Transverse colon (tissue), 4 donors: Measurements from ENCODE around the gene UBXN10. TPM values are rescaled to one million over a fixed set of nuclear protein-coding genes. Genes with fewer than 3 reads are reported as not detected.

ENCODE experiments used
- DNase-seq: peaks from one replicate; pipeline ENCODE4 v3.0.0-alpha.2; 2019
- H3K27ac ChIP-seq, 4 donors: fragments of 200-600 bp; sonication (generic); 2 replicates each; pipeline ENCODE4 v1.5.1; 2016 to 2018; ENCODE audit warnings: inconsistent platforms in 4 of 4
- H3K27me3 ChIP-seq: fragments of 200-600 bp; sonication (generic); 2 replicates; pipeline ENCODE4 v1.5.1; 2017; ENCODE audit warnings: inconsistent platforms
- H3K36me3 ChIP-seq, 4 donors: fragments of 200-600 bp; sonication (generic); 2 replicates each; pipeline ENCODE4 v1.5.1; 2017 to 2019; ENCODE audit warnings: inconsistent platforms in 4 of 4
- H3K4me1 ChIP-seq, 4 donors: fragments of 200-600 bp; sonication (generic); 2 replicates each; pipeline ENCODE4 v1.5.1; 2017 to 2020; ENCODE audit warnings: inconsistent platforms in 4 of 4
- H3K4me3 ChIP-seq, 4 donors: fragments of 200-600 bp; sonication (generic); 1 replicate in 1 of 4; 2 replicates in 3 of 4; pipeline versions ENCODE4 v1.5.1 to v1.6.1; 2017 to 2019; ENCODE audit warnings: inconsistent platforms in 4 of 4
- H3K9me3 ChIP-seq, 2 donors: fragments of 200-600 bp; sonication (generic); 2 replicates each; pipeline ENCODE4 v1.5.1; 2017 to 2019; ENCODE audit warnings: inconsistent platforms in 2 of 2
- EP300 ChIP-seq: sonication (generic); formaldehyde crosslinking; IDR thresholded peaks from one replicate; pipeline ENCODE4 v1.6.1; 2017; ENCODE audit warnings: antibody characterized with exemption, low read depth
- POLR2A ChIP-seq: fragments of 450-650 bp; IDR thresholded peaks from one replicate; pipeline ENCODE4 v1.6.1; 2016; ENCODE audit warnings: antibody characterized with exemption, mild to moderate bottlenecking, moderate library complexity
- POLR2AphosphoS5 ChIP-seq, 3 donors: sonication (generic); formaldehyde crosslinking; IDR thresholded peaks; one replicate each; pipeline ENCODE4 v1.6.1; 2016; ENCODE audit warnings: antibody characterized with exemption in 3 of 3
- WGBS, 2 donors: methylation state at CpG; one replicate each; pipeline ENCODE4 v1.1.5; 2018; ENCODE audit warnings: low coverage in 1 of 2; 5-methylcytosine and 5-hydroxymethylcytosine counted together
- in situ Hi-C, 4 donors: fragments of 200-750 bp; cut with MboI; loops; one replicate each; pipeline versions ENCODE4 v1.15.0 to v1.15.1; 2017; ENCODE audit warnings: low sequenced_read_pairs in 3 of 4, low pct_ligation_motif_present in 1 of 4, low pct_unique_long_range_greater_than_20kb in 1 of 4
- intact Hi-C: fragments of 100-400 bp; cut with DNase I; formaldehyde crosslinking; loops from one replicate; pipeline ENCODE4 v1.15.1; 2023; ENCODE audit warnings: low total_unique reads
- total RNA-seq, 4 donors: library from RNA; depleted of rRNA; stranded (reverse); fragments of >200 nt; gene quantifications; one replicate each; pipeline ENCODE4 v1.1.0, GENCODE V29; 2016
- TF ChIP-seq, protein P1 (sequence below), 5 experiments: fragments of 200-600 bp in 3 of 5; fragments of 450-650 bp in 2 of 5; sonication (generic) in 3 of 5; IDR thresholded peaks; 1 replicate in 2 of 5; 2 replicates in 3 of 5; pipeline ENCODE4 v1.5.1; 2016 to 2017; ENCODE audit warnings: antibody characterized with exemption in 5 of 5, inconsistent platforms in 3 of 5, mild to moderate bottlenecking in 2 of 5, moderate library complexity in 1 of 5

UBXN10 gene
- total RNA-seq, 4 donors from 2014 or later, result 4.3 to 15.3 (median 5.8) TPM

- Histone ChIP-seq H3K4me1 (peaks cover 0 to 18% (median 12%) of the 10 kb centered on the region in 4 donors), H3K9me3 (no peaks in the 10 kb centered on the region), H3K27me3 (no peaks in the 10 kb centered on the region), H3K36me3 (no peaks in the 10 kb centered on the region), H3K4me3 (no peak overlapping the region), H3K27ac (no peak overlapping the region)
- 91% methylated on average over 8 of the region's 8 CpGs; no CpG with 5 or more reads in 1 of the 2 donors for WGBS, 2 donors
- no peak for DNase-seq
- TF ChIP-seq, protein P1, sequence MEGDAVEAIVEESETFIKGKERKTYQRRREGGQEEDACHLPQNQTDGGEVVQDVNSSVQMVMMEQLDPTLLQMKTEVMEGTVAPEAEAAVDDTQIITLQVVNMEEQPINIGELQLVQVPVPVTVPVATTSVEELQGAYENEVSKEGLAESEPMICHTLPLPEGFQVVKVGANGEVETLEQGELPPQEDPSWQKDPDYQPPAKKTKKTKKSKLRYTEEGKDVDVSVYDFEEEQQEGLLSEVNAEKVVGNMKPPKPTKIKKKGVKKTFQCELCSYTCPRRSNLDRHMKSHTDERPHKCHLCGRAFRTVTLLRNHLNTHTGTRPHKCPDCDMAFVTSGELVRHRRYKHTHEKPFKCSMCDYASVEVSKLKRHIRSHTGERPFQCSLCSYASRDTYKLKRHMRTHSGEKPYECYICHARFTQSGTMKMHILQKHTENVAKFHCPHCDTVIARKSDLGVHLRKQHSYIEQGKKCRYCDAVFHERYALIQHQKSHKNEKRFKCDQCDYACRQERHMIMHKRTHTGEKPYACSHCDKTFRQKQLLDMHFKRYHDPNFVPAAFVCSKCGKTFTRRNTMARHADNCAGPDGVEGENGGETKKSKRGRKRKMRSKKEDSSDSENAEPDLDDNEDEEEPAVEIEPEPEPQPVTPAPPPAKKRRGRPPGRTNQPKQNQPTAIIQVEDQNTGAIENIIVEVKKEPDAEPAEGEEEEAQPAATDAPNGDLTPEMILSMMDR (IDR thresholded peaks at IDR 0.05), result no peak
- in situ Hi-C loops, result loop anchor here (5.0 to 25.0 kb wide), 3 partner anchors 233 to 238 kb away; partner anchors contain the start of gene PLA2G2E (in 1 of the 4)
- intact Hi-C loops, result loop anchor here (5.0 kb wide), 1 partner anchor 233 kb away; no protein-coding TSS in a partner anchor
These were observed 35.6 kb upstream of the UBXN10 start for GRCh38 chr1:20150326-20150705.

DNA sequence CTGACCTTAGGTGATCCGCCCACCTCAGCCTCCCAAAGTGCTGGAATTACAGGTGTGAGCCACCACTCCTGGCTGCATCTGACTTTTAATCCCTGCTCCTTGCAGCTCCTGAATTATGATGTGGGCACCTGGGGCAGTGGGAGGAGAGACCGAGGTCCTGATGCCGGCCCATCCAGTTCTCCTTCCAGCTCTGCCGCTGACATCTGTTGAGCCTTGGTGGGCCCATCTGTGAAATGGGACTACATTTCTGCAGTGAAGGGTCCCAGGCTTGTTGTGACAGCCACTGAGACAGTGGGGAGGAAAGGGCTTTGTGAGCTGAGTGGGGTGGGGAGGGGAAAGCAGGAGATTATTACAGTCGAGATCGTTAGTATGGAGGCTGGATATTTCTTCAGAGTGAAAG lies 34.9 kb upstream of the UBXN10 start:
- no peak overlapping the region for H3K4me3 ChIP-seq
- H3K36me3 ChIP-seq, result no peaks in the 10 kb centered on the region
- H3K27me3 ChIP-seq, result no peaks in the 10 kb centered on the region
- no peak for DNase-seq
- no peak overlapping the region for H3K27ac ChIP-seq
- 84% methylated on average over 6 of the region's 6 CpGs; no CpG with 5 or more reads in 1 of the 2 donors for WGBS, 2 donors
- TF ChIP-seq POLR2AphosphoS5 (IDR thresholded peaks at IDR 0.05), result no peak
- TF ChIP-seq, protein P1 (IDR thresholded peaks at IDR 0.05), result no peak
- TF ChIP-seq POLR2A, result no peak
- TF ChIP-seq EP300, result no peak
- H3K4me1 ChIP-seq, result peaks cover 0 to 18% (median 12%) of the 10 kb centered on the region in 4 donors
- intact Hi-C loops (loop anchor here (5.0 kb wide), 1 partner anchor 234 kb away; no protein-coding TSS in a partner anchor), in situ Hi-C loops (loop anchor here (5.0 to 25.0 kb wide), 3 partner anchors 234 to 239 kb away; partner anchors contain the start of gene PLA2G2E (in 1 of the 4))
- H3K9me3 ChIP-seq, result no peaks in the 10 kb centered on the region

DNA sequence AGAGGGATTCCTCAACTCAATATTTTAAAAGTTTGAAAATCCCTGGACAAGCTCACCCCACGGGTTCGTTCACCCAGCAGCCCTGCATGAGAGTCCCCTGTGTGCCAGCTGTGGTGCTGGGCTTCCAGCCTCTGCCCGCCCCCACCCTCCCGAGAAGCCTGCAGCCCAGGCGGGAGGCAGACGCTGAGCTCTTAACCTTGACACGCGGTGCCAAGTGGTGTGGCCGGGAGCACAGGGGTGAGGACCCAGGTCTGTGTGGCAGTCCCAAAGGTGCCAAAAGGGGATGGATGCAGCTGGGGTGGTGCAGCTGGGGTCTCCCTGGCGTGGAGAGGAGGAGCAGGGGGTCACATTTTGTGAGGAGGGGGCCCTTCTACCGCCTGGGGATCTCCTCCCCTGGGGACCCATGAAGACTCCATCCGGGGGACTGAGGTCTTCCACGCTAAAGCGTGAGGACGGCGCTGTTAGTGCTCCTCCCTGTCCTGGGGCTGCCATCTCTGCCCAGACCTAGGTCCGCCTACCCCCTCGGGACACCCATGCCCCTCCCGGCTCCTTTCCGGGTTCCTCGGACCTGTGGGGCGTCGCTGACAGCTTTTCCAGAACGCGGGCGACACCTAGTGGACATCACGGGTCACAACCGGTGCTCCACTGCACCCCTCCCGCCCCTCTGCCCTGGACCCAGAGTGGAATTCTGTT lies 33.8 kb upstream of the UBXN10 start:
- H3K27me3 ChIP-seq, result no peaks in the 10 kb centered on the region
- in situ Hi-C loops, result loop anchor here (5.0 to 25.0 kb wide), 3 partner anchors 235 to 240 kb away; partner anchors contain the start of gene PLA2G2E (in 1 of the 4)
- no peaks in the 10 kb centered on the region for H3K9me3 ChIP-seq
- no peak for TF ChIP-seq EP300
- TF ChIP-seq, protein P1 (IDR thresholded peaks at IDR 0.05), result peak; percentile 91 to 97 (median 94)
- H3K27ac ChIP-seq, result peak overlapping the region in 3 of 4 donors; percentile 19 to 59 (median 40)
- DNase-seq, result peak; percentile 86
- peak overlapping the region; percentile 10 to 46 (median 28) for H3K4me3 ChIP-seq
- intact Hi-C loops, result loop anchor here (2.0 to 5.0 kb wide), 2 partner anchors 177 to 235 kb away; no protein-coding TSS in a partner anchor
- 8% methylated on average over 29 of the region's 29 CpGs; no CpG with 5 or more reads in 1 of the 2 donors for WGBS, 2 donors
- H3K4me1 ChIP-seq, result peaks cover 0 to 18% (median 12%) of the 10 kb centered on the region in 4 donors
- H3K36me3 ChIP-seq, result no peaks in the 10 kb centered on the region

DNA sequence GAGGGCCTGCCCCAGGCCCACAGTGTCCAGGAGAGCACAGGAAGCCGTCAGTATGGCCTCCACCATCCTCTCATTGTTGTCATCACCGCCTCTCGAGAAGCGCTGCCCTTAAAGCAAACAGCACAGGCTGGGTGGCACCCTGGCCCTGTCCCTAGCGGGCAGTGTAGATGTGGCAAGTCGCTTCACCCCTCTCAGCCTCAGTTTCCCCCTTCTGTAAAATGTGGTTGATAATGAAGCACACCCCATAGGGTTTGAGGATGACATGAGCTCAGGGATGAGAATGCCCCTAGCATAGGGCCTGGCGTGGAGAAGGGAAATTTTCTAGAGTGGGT lies 33.3 kb upstream of the UBXN10 start:
- WGBS, 2 donors, result 47 to 100% methylated on average over 1 to 7 of the region's 7 CpGs
- Histone ChIP-seq H3K36me3 (no peaks in the 10 kb centered on the region), H3K4me3 (peak overlapping the region in 1 of 4 donors; percentile 46), H3K27ac (peak overlapping the region; percentile 19 to 59 (median 37)), H3K27me3 (no peaks in the 10 kb centered on the region), H3K9me3 (no peaks in the 10 kb centered on the region), H3K4me1 (peaks cover 0 to 18% (median 12%) of the 10 kb centered on the region in 4 donors)
- in situ Hi-C loops, result loop anchor here (5.0 to 25.0 kb wide), 3 partner anchors 235 to 240 kb away; partner anchors contain the start of gene PLA2G2E (in 1 of the 4)
- no peak for TF ChIP-seq POLR2AphosphoS5 (IDR thresholded peaks at IDR 0.05)
- TF ChIP-seq, protein P1 (IDR thresholded peaks at IDR 0.05), result peak in 2 of 5 experiments; percentile 17 to 31
- no peak for DNase-seq
- intact Hi-C loops, result loop anchor here (2.0 to 5.0 kb wide), 2 partner anchors 178 to 235 kb away; no protein-coding TSS in a partner anchor
